Prostate gland (tissue), 2 donors: ENCODE measurements around the gene RING1. TPM values are rescaled to one million over a fixed set of nuclear protein-coding genes. Genes with fewer than 3 reads are reported as not detected.

Source experiments
- DNase-seq: peaks from one replicate; pipeline ENCODE4 v3.0.0-alpha.2; 2019; ENCODE audit warnings: low spot score
- H3K27ac ChIP-seq, 2 donors: fragments of 200-600 bp; sonication (generic); 2 replicates each; pipeline ENCODE4 v1.5.1; 2017 to 2019
- H3K27me3 ChIP-seq: fragments of 200-600 bp; sonication (generic); replicated peaks from 2 replicates; pipeline ENCODE4 v1.5.1; 2019; ENCODE audit not compliant: insufficient read depth
- H3K36me3 ChIP-seq, 2 donors: fragments of 200-600 bp; sonication (generic); 1 replicate in 1 of 2; 2 replicates in 1 of 2; pipeline versions ENCODE4 v1.5.1 to v1.8.1; 2017 to 2019
- H3K4me1 ChIP-seq: fragments of 200-600 bp; sonication (generic); replicated peaks from 2 replicates; pipeline ENCODE4 v1.5.1; 2019
- H3K4me3 ChIP-seq, 2 donors: fragments of 200-600 bp; sonication (generic); 2 replicates each; pipeline ENCODE4 v1.5.1; 2017 to 2019
- H3K9me3 ChIP-seq: fragments of 200-600 bp; sonication (generic); 2 replicates; pipeline ENCODE4 v1.5.1; 2017
- CTCF ChIP-seq, 4 experiments: fragments of 200-600 bp in 2 of 4; fragments of 450-650 bp in 2 of 4; sonication (generic) in 2 of 4; IDR thresholded peaks; 1 replicate in 3 of 4; 2 replicates in 1 of 4; pipeline ENCODE4 v1.5.1; 2016 to 2019; ENCODE audit warnings: antibody characterized with exemption in 4 of 4, mild to moderate bottlenecking in 2 of 4, moderate library complexity in 2 of 4
- POLR2A ChIP-seq: fragments of 450-650 bp; IDR thresholded peaks from one replicate; pipeline ENCODE4 v1.6.1; 2016; ENCODE audit warnings: antibody characterized with exemption, mild to moderate bottlenecking
- POLR2AphosphoS5 ChIP-seq: sonication (generic); formaldehyde crosslinking; IDR thresholded peaks from one replicate; pipeline ENCODE4 v1.6.1; 2017; ENCODE audit warnings: antibody characterized with exemption
- WGBS: methylation state at CpG from one replicate; pipeline ENCODE4 v1.1.5; 2018; 5-methylcytosine and 5-hydroxymethylcytosine counted together
- intact Hi-C: fragments of 100-400 bp; cut with DNase I; formaldehyde crosslinking; loops from one replicate; pipeline ENCODE4 v1.14.2; 2022
- total RNA-seq, 2 donors: library from RNA; depleted of rRNA; stranded (reverse); fragments of >200 nt; gene quantifications; one replicate each; pipeline ENCODE4 v1.1.0, GENCODE V29; 2016

The RING1 gene
- total RNA-seq, 2 donors from 2014 or later, result 23.9 to 30.8 TPM

GRCh38 chr6:33207552-33208090 is 679 bp upstream of the RING1 start:
- peaks cover 0 to 4% of the 10 kb centered on the region in 2 donors for H3K36me3 ChIP-seq
- TF ChIP-seq POLR2AphosphoS5 (no peak), CTCF (IDR thresholded peaks at IDR 0.05) (no peak), POLR2A (no peak)
- 1% methylated on average over 29 of the region's 29 CpGs for WGBS
- H3K4me3 ChIP-seq, result peak overlapping the region; percentile 96 to 97
- no peaks in the 10 kb centered on the region for H3K4me1 ChIP-seq
- intact Hi-C loops, result no loop called here
- DNase-seq, result no peak
- H3K27ac ChIP-seq, result peak overlapping the region; percentile 94 to 98
- no peaks in the 10 kb centered on the region for H3K9me3 ChIP-seq
- no peaks in the 10 kb centered on the region for H3K27me3 ChIP-seq

- DNase-seq, result no peak
- WGBS, result 91% methylated on average over 10 of the region's 10 CpGs
- Histone ChIP-seq H3K9me3 (no peaks in the 10 kb centered on the region), H3K4me1 (no peaks in the 10 kb centered on the region), H3K27ac (no peak overlapping the region), H3K36me3 (no peaks in the 10 kb centered on the region), H3K27me3 (no peaks in the 10 kb centered on the region), H3K4me3 (no peak overlapping the region)
- no peak for TF ChIP-seq CTCF (IDR thresholded peaks at IDR 0.05)
- TF ChIP-seq POLR2AphosphoS5, result no peak
- TF ChIP-seq POLR2A, result no peak
- intact Hi-C loops, result no loop called here
Measured at GRCh38 chr6:33209856-33210255, 1.6 kb downstream of the RING1 start.

GRCh38 chr6:33211136-33211535 is 2.8 kb downstream of the RING1 start:
- H3K4me1 ChIP-seq, result no peaks in the 10 kb centered on the region
- TF ChIP-seq POLR2AphosphoS5 (no peak), CTCF (IDR thresholded peaks at IDR 0.05) (no peak), POLR2A (no peak)
- intact Hi-C loops, result no loop called here
- no peaks in the 10 kb centered on the region for H3K9me3 ChIP-seq
- 72% methylated on average over 17 of the region's 17 CpGs for WGBS
- H3K27ac ChIP-seq, result no peak overlapping the region
- H3K36me3 ChIP-seq, result no peaks in the 10 kb centered on the region
- H3K27me3 ChIP-seq, result no peaks in the 10 kb centered on the region
- no peak for DNase-seq
- no peak overlapping the region for H3K4me3 ChIP-seq

GRCh38 chr6:33211666-33212422 is 3.5 kb downstream of the RING1 start:
- no peak for TF ChIP-seq POLR2AphosphoS5
- TF ChIP-seq POLR2A, result no peak
- no peak for TF ChIP-seq CTCF (IDR thresholded peaks at IDR 0.05)
- H3K4me1 ChIP-seq, result no peaks in the 10 kb centered on the region
- no peak overlapping the region for H3K4me3 ChIP-seq
- H3K36me3 ChIP-seq, result no peaks in the 10 kb centered on the region
- 76% methylated on average over 18 of the region's 18 CpGs for WGBS
- H3K27me3 ChIP-seq, result no peaks in the 10 kb centered on the region
- intact Hi-C loops, result no loop called here
- no peaks in the 10 kb centered on the region for H3K9me3 ChIP-seq
- no peak for DNase-seq
- H3K27ac ChIP-seq, result no peak overlapping the region

- Histone ChIP-seq H3K27ac (no peak overlapping the region), H3K4me1 (no peaks in the 10 kb centered on the region), H3K27me3 (no peaks in the 10 kb centered on the region), H3K4me3 (peak overlapping the region; percentile 32), H3K9me3 (no peaks in the 10 kb centered on the region), H3K36me3 (no peaks in the 10 kb centered on the region)
- WGBS, result 4% methylated on average over 6 of the region's 6 CpGs
- no peak for TF ChIP-seq POLR2A
- no peak for TF ChIP-seq POLR2AphosphoS5
- TF ChIP-seq CTCF (IDR thresholded peaks at IDR 0.05), result no peak
- intact Hi-C loops, result no loop called here
- no peak for DNase-seq
Measured at GRCh38 chr6:33212857-33213165, 4.5 kb downstream of the RING1 start.
